Forelimb muscle (tissue), 1 donor: Measurements from ENCODE around the gene NDUFAF2. TPM values are rescaled to one million over a fixed set of nuclear protein-coding genes. Genes with fewer than 3 reads are reported as not detected.
"Not testable (repeated sequence)": the region's sequence is repeated elsewhere in the genome, so short reads cannot be mapped to it uniquely, and the experiment has no call there.

ENCODE experiments used
- DNase-seq: peaks from one replicate; pipeline ENCODE4 v3.0.0-alpha.2; 2013; ENCODE audit warnings: low read depth
- polyA plus RNA-seq: library from polyadenylated mRNA; unstranded; fragments of 120-200 nt; gene quantifications from one replicate; pipeline ENCODE4 v1.2.1, GENCODE V29; 2013; ENCODE audit not compliant: insufficient read length

The NDUFAF2 gene
- polyA plus RNA-seq, 1 donor: 22.2 TPM

- DNase-seq: no peak
Observed at GRCh38 chr5:60992871-60993270, 47.9 kb downstream of the NDUFAF2 start.

GRCh38 chr5:60993425-60993824 lies 48.4 kb downstream of the NDUFAF2 start:
- no peak for DNase-seq

- no peak for DNase-seq
Observed at GRCh38 chr5:60993875-60994571, 49.0 kb downstream of the NDUFAF2 start.

- no peak for DNase-seq
Observed at GRCh38 chr5:60996368-60996767, 51.4 kb downstream of the NDUFAF2 start.

- DNase-seq: no peak
Observed at GRCh38 chr5:60997721-60998120, 52.7 kb downstream of the NDUFAF2 start.

- DNase-seq: no peak
Observed at GRCh38 chr5:61000887-61001286, 55.9 kb downstream of the NDUFAF2 start.

- DNase-seq: no peak
Observed at GRCh38 chr5:61001647-61002046, 56.6 kb downstream of the NDUFAF2 start.

GRCh38 chr5:61002611-61003355 lies 57.8 kb downstream of the NDUFAF2 start:
- no peak for DNase-seq

GRCh38 chr5:61004448-61004847 lies 59.4 kb downstream of the NDUFAF2 start:
- no peak for DNase-seq

- DNase-seq: no peak
Observed at GRCh38 chr5:61009907-61010306, 64.9 kb downstream of the NDUFAF2 start.

- DNase-seq: no peak
Observed at GRCh38 chr5:61010467-61011454, 65.8 kb downstream of the NDUFAF2 start.

GRCh38 chr5:61018062-61018461 lies 73.1 kb downstream of the NDUFAF2 start:
- no peak for DNase-seq

- no peak for DNase-seq
Observed at GRCh38 chr5:61019642-61020041, 74.6 kb downstream of the NDUFAF2 start.

GRCh38 chr5:61020415-61020814 lies 75.4 kb downstream of the NDUFAF2 start:
- no peak for DNase-seq

- DNase-seq: no peak
Observed at GRCh38 chr5:61023131-61023530, 78.1 kb downstream of the NDUFAF2 start.

GRCh38 chr5:61026004-61026403 lies 81.0 kb downstream of the NDUFAF2 start:
- no peak for DNase-seq

- DNase-seq: no peak
Observed at GRCh38 chr5:61028382-61028781, 83.4 kb downstream of the NDUFAF2 start.

GRCh38 chr5:61029456-61030162 lies 84.6 kb downstream of the NDUFAF2 start:
- no peak for DNase-seq

GRCh38 chr5:61030163-61030482 lies 85.1 kb downstream of the NDUFAF2 start:
- no peak for DNase-seq

- not testable (repeated sequence) for DNase-seq
Observed at GRCh38 chr5:61031301-61031700, 86.3 kb downstream of the NDUFAF2 start.

- no peak for DNase-seq
Observed at GRCh38 chr5:61044545-61044944, 99.5 kb downstream of the NDUFAF2 start.

GRCh38 chr5:61047346-61047745 lies 102.3 kb downstream of the NDUFAF2 start:
- no peak for DNase-seq
